ENCODE data around the gene ACSS3. TPM values are rescaled to one million over a fixed set of nuclear protein-coding genes. Genes with fewer than 3 reads are reported as not detected.

Gene ACSS3
- total RNA-seq, 1 donor from 2014 or later, result 20.4 TPM

Small RNA genes within 50 kb of the gene (microRNA-seq; reads per million reads assigned to microRNA genes)
- 1.8 reads per million for gene MIR4699

Other genes starting within 250 kb of the ACSS3 start
- 13.7 TPM for gene LIN7A, start 140.1 kb upstream of the ACSS3 start, total RNA-seq